Breast epithelium (tissue), 3 donors: ENCODE measurements around the gene SLC6A18.

ENCODE experiments used
- POLR2A ChIP-seq: fragments of 450-650 bp; IDR thresholded peaks from one replicate; pipeline ENCODE4 v1.6.1; 2016; ENCODE audit warnings: antibody characterized with exemption, mild to moderate bottlenecking, moderate library complexity
- TF ChIP-seq, protein P1 (sequence below), 3 donors: fragments of 450-650 bp; IDR thresholded peaks; one replicate each; pipeline ENCODE4 v1.5.1; 2016 to 2017; ENCODE audit warnings: antibody characterized with exemption in 3 of 3, mild to moderate bottlenecking in 3 of 3, moderate library complexity in 3 of 3

- TF ChIP-seq, protein P1, sequence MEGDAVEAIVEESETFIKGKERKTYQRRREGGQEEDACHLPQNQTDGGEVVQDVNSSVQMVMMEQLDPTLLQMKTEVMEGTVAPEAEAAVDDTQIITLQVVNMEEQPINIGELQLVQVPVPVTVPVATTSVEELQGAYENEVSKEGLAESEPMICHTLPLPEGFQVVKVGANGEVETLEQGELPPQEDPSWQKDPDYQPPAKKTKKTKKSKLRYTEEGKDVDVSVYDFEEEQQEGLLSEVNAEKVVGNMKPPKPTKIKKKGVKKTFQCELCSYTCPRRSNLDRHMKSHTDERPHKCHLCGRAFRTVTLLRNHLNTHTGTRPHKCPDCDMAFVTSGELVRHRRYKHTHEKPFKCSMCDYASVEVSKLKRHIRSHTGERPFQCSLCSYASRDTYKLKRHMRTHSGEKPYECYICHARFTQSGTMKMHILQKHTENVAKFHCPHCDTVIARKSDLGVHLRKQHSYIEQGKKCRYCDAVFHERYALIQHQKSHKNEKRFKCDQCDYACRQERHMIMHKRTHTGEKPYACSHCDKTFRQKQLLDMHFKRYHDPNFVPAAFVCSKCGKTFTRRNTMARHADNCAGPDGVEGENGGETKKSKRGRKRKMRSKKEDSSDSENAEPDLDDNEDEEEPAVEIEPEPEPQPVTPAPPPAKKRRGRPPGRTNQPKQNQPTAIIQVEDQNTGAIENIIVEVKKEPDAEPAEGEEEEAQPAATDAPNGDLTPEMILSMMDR (IDR thresholded peaks at IDR 0.05): no peak
- TF ChIP-seq POLR2A: no peak
Measured at GRCh38 chr5:1187950-1188334, 37.2 kb upstream of the SLC6A18 start.
